ENCODE data around the gene ADAMTS12.

ADAMTS12 gene

GRCh38 chr5:33755231-33755630, 136.6 kb downstream of the ADAMTS12 start:
- WGBS = 87% methylated on average over 1 of the region's 1 CpG
- H3K9me3 ChIP-seq (ENCODE audit: insufficient read depth, low read depth, low read length) = no peaks in the 10 kb centered on the region
- H3K9ac ChIP-seq (ENCODE audit: low read depth, low read length) = no peak overlapping the region
- H3K27ac ChIP-seq (ENCODE audit: low read depth, low read length) = no peak overlapping the region
- no peak overlapping the region for H3K4me3 ChIP-seq (ENCODE audit: low read length)
- H3K36me3 ChIP-seq (ENCODE audit: insufficient read depth, low read length) = no peaks in the 10 kb centered on the region
- peaks cover 5% of the 10 kb centered on the region; the same call in 1 of the 2 replicates for H3K4me1 ChIP-seq (ENCODE audit: insufficient read depth, low read length)
- no peaks in the 10 kb centered on the region for H3K27me3 ChIP-seq (ENCODE audit: insufficient read depth, low read length)

DNA sequence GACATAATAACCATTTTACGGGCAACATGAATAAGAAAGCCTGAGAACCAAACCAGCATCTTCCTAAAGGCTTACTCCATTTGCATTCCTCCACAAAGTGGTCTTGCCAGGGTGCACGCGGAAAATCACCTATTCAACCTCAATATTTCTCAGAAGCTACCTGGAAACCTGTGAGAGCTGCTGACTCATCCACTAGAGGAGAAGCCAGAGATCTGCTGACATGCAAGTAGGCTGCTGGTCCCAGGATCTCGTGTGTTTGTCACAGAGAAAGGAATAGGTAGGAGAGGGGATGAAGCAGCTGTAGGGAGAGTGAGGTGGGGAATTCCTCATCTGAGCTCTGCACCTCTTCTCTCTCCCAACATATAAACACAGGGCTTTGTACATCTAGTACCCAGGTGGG, 138.1 kb downstream of the ADAMTS12 start:
- Histone ChIP-seq H3K27ac (ENCODE audit: low read depth, low read length) (no peak overlapping the region), H3K9me3 (ENCODE audit: insufficient read depth, low read depth, low read length) (no peaks in the 10 kb centered on the region), H3K36me3 (ENCODE audit: insufficient read depth, low read length) (no peaks in the 10 kb centered on the region), H3K27me3 (ENCODE audit: insufficient read depth, low read length) (no peaks in the 10 kb centered on the region), H3K9ac (ENCODE audit: low read depth, low read length) (no peak overlapping the region), H3K4me1 (ENCODE audit: insufficient read depth, low read length) (no peaks in the 10 kb centered on the region), H3K4me3 (ENCODE audit: low read length) (no peak overlapping the region)
- WGBS = 78% methylated on average over 4 of the region's 4 CpGs

GRCh38 chr5:33748754-33749153, 143.0 kb downstream of the ADAMTS12 start:
- Histone ChIP-seq H3K27ac (ENCODE audit: low read depth, low read length) (no peak overlapping the region), H3K27me3 (ENCODE audit: insufficient read depth, low read length) (no peaks in the 10 kb centered on the region), H3K36me3 (ENCODE audit: insufficient read depth, low read length) (no peaks in the 10 kb centered on the region), H3K9ac (ENCODE audit: low read depth, low read length) (no peak overlapping the region), H3K4me3 (ENCODE audit: low read length) (no peak overlapping the region), H3K4me1 (ENCODE audit: insufficient read depth, low read length) (no peaks in the 10 kb centered on the region), H3K9me3 (ENCODE audit: insufficient read depth, low read depth, low read length) (no peaks in the 10 kb centered on the region)
- no CpG with 5 or more reads among the region's 1 CpG for WGBS

- H3K4me1 ChIP-seq (ENCODE audit: insufficient read depth, low read length) = 0 out of 2 replicates have a peak, but pooled peaks cover 4% of the 10 kb centered on the region
- no peak overlapping the region for H3K27ac ChIP-seq (ENCODE audit: low read depth, low read length)
- no peaks in the 10 kb centered on the region for H3K9me3 ChIP-seq (ENCODE audit: insufficient read depth, low read depth, low read length)
- WGBS = 88% methylated on average over 1 of the region's 1 CpG
- H3K9ac ChIP-seq (ENCODE audit: low read depth, low read length) = no peak overlapping the region
- H3K36me3 ChIP-seq (ENCODE audit: insufficient read depth, low read length) = no peaks in the 10 kb centered on the region
- no peak overlapping the region for H3K4me3 ChIP-seq (ENCODE audit: low read length)
- no peaks in the 10 kb centered on the region for H3K27me3 ChIP-seq (ENCODE audit: insufficient read depth, low read length)
These were observed 146.6 kb downstream of the ADAMTS12 start for GRCh38 chr5:33745101-33745770.

DNA sequence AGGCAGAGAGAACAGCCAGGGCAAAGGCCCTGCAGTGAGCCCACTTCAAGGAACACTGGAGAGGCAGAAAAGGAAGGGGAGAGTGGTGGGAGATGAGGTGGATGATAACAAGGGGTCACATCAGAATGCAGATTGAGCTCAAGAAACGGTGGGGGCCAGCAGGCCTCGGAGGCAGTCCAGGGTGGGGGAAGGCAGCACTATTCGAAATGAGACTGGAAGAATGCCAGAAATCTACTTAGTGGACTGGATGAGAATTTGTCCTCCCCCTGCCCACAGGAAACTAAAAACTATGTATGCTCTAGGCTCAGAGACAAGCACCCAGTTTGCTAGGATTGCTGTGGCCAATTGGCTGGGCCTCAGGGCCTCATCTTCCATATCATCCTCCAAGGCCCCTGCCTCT, 148.7 kb downstream of the ADAMTS12 start:
- H3K4me1 ChIP-seq (ENCODE audit: insufficient read depth, low read length) = peaks cover 10% of the 10 kb centered on the region; the same call in 1 of the 2 replicates
- no peaks in the 10 kb centered on the region for H3K36me3 ChIP-seq (ENCODE audit: insufficient read depth, low read length)
- H3K27me3 ChIP-seq (ENCODE audit: insufficient read depth, low read length) = no peaks in the 10 kb centered on the region
- H3K4me3 ChIP-seq (ENCODE audit: low read length) = no peak overlapping the region
- H3K9me3 ChIP-seq (ENCODE audit: insufficient read depth, low read depth, low read length) = no peaks in the 10 kb centered on the region
- H3K27ac ChIP-seq (ENCODE audit: low read depth, low read length) = no peak overlapping the region
- WGBS = 85% methylated on average over 3 of the region's 3 CpGs
- no peak overlapping the region for H3K9ac ChIP-seq (ENCODE audit: low read depth, low read length)

DNA sequence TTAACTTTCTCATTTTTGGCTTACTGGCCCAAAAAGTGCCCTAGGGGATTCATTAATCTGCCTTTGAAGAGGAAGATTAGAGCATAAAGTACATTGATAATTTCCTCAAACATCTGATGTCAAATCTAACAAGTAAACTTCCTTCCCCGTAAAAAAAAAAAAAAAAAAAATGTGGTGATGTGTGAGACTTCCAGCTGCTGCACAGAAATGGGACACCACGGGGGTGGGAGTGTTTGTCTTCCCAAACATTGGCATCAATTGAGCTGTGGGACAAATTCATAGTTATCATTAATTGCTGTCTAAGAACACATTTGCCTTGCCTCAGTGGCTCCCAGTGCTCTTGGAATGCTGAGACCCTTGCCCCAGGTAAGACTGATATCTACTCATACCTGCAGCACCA, 149.6 kb downstream of the ADAMTS12 start:
- peaks cover 11% of the 10 kb centered on the region; the same call in 1 of the 2 replicates for H3K4me1 ChIP-seq (ENCODE audit: insufficient read depth, low read length)
- no peak overlapping the region for H3K4me3 ChIP-seq (ENCODE audit: low read length)
- no peaks in the 10 kb centered on the region for H3K9me3 ChIP-seq (ENCODE audit: insufficient read depth, low read depth, low read length)
- no peak overlapping the region for H3K27ac ChIP-seq (ENCODE audit: low read depth, low read length)
- H3K27me3 ChIP-seq (ENCODE audit: insufficient read depth, low read length) = no peaks in the 10 kb centered on the region
- WGBS = 92% methylated on average over 1 of the region's 2 CpGs
- no peaks in the 10 kb centered on the region for H3K36me3 ChIP-seq (ENCODE audit: insufficient read depth, low read length)
- no peak overlapping the region for H3K9ac ChIP-seq (ENCODE audit: low read depth, low read length)

- H3K27ac ChIP-seq (ENCODE audit: low read depth, low read length) = no peak overlapping the region
- 88% methylated on average over 6 of the region's 6 CpGs for WGBS
- no peaks in the 10 kb centered on the region for H3K27me3 ChIP-seq (ENCODE audit: insufficient read depth, low read length)
- H3K4me1 ChIP-seq (ENCODE audit: insufficient read depth, low read length) = peaks cover 20% of the 10 kb centered on the region
- H3K9ac ChIP-seq (ENCODE audit: low read depth, low read length) = no peak overlapping the region
- no peaks in the 10 kb centered on the region for H3K9me3 ChIP-seq (ENCODE audit: insufficient read depth, low read depth, low read length)
- H3K36me3 ChIP-seq (ENCODE audit: insufficient read depth, low read length) = no peaks in the 10 kb centered on the region
- H3K4me3 ChIP-seq (ENCODE audit: low read length) = no peak overlapping the region
These were observed 152.8 kb downstream of the ADAMTS12 start for GRCh38 chr5:33738967-33739366.

DNA sequence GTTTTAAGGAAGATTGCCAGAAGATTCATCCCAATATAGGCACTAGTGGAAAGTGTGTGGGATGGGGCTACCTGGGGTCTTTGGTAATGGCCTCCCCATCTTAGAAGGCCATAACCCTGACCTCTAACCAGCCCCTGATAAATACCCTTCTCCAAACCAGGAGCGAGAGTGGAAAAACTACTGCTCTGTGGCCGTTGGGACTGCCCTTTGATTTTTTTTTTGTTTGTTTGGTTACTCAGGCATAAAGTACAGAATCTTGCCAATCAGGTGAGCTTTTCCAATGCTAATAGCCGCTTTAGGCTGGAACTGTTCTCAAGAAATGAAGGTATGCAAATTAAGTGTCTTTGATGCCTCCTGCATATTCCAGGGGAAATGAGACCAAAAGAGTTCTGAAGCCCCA, 153.7 kb downstream of the ADAMTS12 start:
- H3K27ac ChIP-seq (ENCODE audit: low read depth, low read length) = no peak overlapping the region
- H3K9me3 ChIP-seq (ENCODE audit: insufficient read depth, low read depth, low read length) = no peaks in the 10 kb centered on the region
- no peaks in the 10 kb centered on the region for H3K27me3 ChIP-seq (ENCODE audit: insufficient read depth, low read length)
- H3K4me1 ChIP-seq (ENCODE audit: insufficient read depth, low read length) = peaks cover 20% of the 10 kb centered on the region
- no peak overlapping the region for H3K4me3 ChIP-seq (ENCODE audit: low read length)
- no peaks in the 10 kb centered on the region for H3K36me3 ChIP-seq (ENCODE audit: insufficient read depth, low read length)
- 73% methylated on average over 3 of the region's 3 CpGs for WGBS
- no peak overlapping the region for H3K9ac ChIP-seq (ENCODE audit: low read depth, low read length)

DNA sequence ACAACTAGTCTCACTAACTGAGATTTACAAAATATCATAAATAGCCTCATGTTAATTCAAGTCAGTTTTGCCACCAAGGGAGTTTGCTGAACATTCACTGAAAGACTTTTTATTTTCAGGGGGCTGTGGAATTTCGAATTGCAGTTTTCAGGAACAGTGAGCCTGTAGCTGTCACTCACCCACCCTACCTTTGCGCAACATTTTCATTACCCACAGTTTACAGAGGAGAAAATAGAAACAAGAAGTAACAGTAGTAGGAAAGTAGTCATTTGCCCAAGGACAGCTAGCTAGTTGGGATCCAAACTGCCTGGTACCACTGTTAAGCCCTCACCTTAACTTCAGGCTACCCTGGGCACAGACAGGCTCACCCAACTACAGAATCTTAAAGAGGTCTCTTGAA, 154.1 kb downstream of the ADAMTS12 start:
- WGBS = no CpG with 5 or more reads among the region's 2 CpGs
- Histone ChIP-seq H3K9me3 (ENCODE audit: insufficient read depth, low read depth, low read length) (no peaks in the 10 kb centered on the region), H3K4me1 (ENCODE audit: insufficient read depth, low read length) (peaks cover 18% of the 10 kb centered on the region), H3K27me3 (ENCODE audit: insufficient read depth, low read length) (no peaks in the 10 kb centered on the region), H3K36me3 (ENCODE audit: insufficient read depth, low read length) (no peaks in the 10 kb centered on the region), H3K4me3 (ENCODE audit: low read length) (no peak overlapping the region), H3K27ac (ENCODE audit: low read depth, low read length) (no peak overlapping the region), H3K9ac (ENCODE audit: low read depth, low read length) (no peak overlapping the region)

GRCh38 chr5:33737284-33737683, 154.5 kb downstream of the ADAMTS12 start:
- Histone ChIP-seq H3K27ac (ENCODE audit: low read depth, low read length) (no peak overlapping the region), H3K9ac (ENCODE audit: low read depth, low read length) (no peak overlapping the region), H3K4me1 (ENCODE audit: insufficient read depth, low read length) (peaks cover 15% of the 10 kb centered on the region), H3K9me3 (ENCODE audit: insufficient read depth, low read depth, low read length) (no peaks in the 10 kb centered on the region), H3K4me3 (ENCODE audit: low read length) (no peak overlapping the region), H3K36me3 (ENCODE audit: insufficient read depth, low read length) (no peaks in the 10 kb centered on the region), H3K27me3 (ENCODE audit: insufficient read depth, low read length) (no peaks in the 10 kb centered on the region)
- 90% methylated on average over 1 of the region's 1 CpG for WGBS

GRCh38 chr5:33736510-33736909, 155.3 kb downstream of the ADAMTS12 start:
- H3K4me3 ChIP-seq (ENCODE audit: low read length) = no peak overlapping the region
- no peak overlapping the region for H3K9ac ChIP-seq (ENCODE audit: low read depth, low read length)
- no peaks in the 10 kb centered on the region for H3K36me3 ChIP-seq (ENCODE audit: insufficient read depth, low read length)
- no peak overlapping the region for H3K27ac ChIP-seq (ENCODE audit: low read depth, low read length)
- no peaks in the 10 kb centered on the region for H3K9me3 ChIP-seq (ENCODE audit: insufficient read depth, low read depth, low read length)
- 92% methylated on average over 3 of the region's 3 CpGs for WGBS
- no peaks in the 10 kb centered on the region for H3K27me3 ChIP-seq (ENCODE audit: insufficient read depth, low read length)
- peaks cover 15% of the 10 kb centered on the region for H3K4me1 ChIP-seq (ENCODE audit: insufficient read depth, low read length)

DNA sequence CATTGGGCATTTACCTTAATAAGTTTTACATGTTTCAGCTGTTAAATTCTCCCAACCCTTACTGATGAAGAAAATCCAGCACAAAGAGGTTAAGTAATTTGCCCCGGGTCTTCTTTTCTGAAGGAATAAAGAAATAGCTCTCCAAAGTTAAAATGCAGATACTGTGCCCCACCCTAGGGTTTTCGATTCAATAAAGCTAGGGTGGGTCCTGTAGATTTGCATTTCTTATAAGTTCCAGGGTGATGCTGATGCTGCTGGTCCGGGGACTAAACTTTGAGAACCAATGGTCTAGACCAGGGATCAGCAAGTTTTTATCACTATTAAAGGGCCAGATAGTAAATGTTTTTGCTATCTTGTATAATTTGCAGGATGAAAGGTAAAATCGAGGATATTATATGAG, 156.7 kb downstream of the ADAMTS12 start:
- Histone ChIP-seq H3K9ac (ENCODE audit: low read depth, low read length) (no peak overlapping the region), H3K4me3 (ENCODE audit: low read length) (no peak overlapping the region), H3K9me3 (ENCODE audit: insufficient read depth, low read depth, low read length) (no peaks in the 10 kb centered on the region), H3K4me1 (ENCODE audit: insufficient read depth, low read length) (peaks cover 15% of the 10 kb centered on the region), H3K27ac (ENCODE audit: low read depth, low read length) (no peak overlapping the region), H3K36me3 (ENCODE audit: insufficient read depth, low read length) (no peaks in the 10 kb centered on the region), H3K27me3 (ENCODE audit: insufficient read depth, low read length) (no peaks in the 10 kb centered on the region)
- 95% methylated on average over 3 of the region's 4 CpGs for WGBS

Measured in HUES64 (cell line).